ENCODE data around the gene ATP6V0E2.

Gene ATP6V0E2

GRCh38 chr7:149838992-149839408 lies 34.8 kb upstream of the ATP6V0E2 start:
- DNase-seq (ENCODE audit: low read depth in 3 of 3): no peak

DNA sequence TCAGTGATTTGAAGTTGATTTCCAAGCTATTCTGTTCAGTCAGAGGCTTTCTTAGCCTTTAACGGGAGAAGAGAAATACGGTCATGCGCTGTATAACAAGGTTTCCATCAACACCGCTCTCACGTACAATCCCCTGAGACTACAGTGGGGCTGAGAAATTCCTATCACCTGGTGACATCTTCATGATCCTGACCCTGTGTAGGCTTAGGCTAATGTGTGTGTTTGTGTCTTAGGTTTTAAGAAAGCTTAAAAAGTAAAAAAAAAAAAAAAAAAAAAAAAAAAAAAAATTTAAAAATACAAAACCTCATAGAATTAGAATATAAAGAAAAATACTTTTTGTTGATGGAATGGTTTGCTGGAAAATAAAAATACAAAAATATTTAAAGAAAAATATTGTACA lies 33.8 kb upstream of the ATP6V0E2 start:
- DNase-seq (ENCODE audit: low read depth in 3 of 3): no peak

DNA sequence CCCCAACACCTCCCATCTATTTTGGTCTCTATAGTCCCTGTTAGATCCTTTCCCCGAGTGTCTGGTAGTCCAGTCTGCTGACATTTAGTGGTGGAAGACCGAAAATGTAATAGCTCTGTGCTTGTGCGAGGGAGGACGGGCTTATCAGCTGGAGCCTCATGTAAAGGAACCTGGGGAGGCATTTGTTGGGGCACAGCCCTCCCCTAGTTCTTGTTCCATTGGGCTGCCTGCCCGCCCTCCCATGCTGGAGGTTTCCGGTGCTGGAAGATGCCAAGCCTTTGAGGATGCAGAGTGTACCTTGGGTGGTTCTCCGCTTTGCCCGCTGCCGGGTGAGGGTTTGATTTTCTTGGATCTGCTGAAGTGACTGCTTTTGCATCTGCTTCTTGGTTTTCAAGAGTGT lies 30.2 kb upstream of the ATP6V0E2 start:
- DNase-seq (ENCODE audit: low read depth in 3 of 3): no peak

- DNase-seq (ENCODE audit: low read depth in 3 of 3): no peak
Observed at GRCh38 chr7:149844445-149844844, 29.3 kb upstream of the ATP6V0E2 start.

DNA sequence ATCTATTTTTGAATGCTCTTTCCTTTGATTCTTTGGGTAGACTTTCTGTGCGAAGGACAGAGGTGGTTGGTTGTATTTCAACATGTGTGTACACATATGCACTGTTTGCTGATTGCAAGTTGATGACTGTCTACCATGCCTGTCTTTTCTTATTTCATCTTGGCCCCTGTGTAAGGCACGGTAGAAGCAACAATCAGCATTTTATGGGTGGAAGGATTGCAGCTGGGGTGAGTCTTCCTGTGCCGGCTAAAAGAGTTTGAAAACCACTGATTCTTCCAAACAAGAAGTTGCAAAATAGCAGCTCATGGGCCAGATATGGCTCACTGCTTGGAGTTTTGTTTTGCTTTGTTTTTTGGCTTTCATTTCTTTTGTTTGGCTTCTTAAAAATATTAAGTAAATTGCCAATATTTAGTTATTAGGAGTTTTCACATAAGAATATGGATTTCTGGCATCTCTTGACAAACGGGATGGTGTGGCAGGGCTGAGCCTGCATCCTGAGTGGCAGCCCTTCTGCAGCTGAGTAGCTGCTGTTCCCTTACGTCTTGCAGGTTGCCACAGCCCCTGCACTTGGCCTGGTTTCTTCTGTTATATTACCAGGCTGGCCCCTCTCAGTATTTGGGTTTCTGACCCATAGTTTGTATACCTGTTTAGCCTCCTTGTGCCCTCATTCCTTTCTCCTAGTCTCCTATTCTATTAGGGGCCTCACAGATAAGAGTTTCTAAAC lies 28.4 kb upstream of the ATP6V0E2 start:
- no peak for DNase-seq (ENCODE audit: low read depth in 3 of 3)

DNA sequence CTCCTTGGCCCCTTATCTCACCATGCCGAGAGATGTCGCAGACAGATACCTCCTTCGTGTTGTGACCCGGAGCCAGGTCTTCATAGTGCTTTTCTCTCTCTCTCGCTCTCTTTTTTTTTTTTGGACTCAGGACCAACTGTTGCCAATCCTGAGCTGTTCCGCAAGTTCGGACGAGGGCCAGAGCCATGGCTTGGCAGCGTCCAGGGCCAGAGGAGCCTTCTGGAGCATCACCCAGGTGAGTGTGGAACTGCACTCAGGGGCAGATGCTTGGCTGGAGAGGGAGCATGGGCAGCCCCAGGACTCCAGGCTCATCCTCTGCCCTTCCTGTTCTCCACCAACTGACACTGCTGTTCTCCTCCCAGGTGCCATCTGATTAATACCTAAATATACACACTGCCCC lies 27.7 kb upstream of the ATP6V0E2 start:
- no peak for DNase-seq (ENCODE audit: low read depth in 3 of 3)

GRCh38 chr7:149846436-149847046 lies 27.2 kb upstream of the ATP6V0E2 start:
- DNase-seq (ENCODE audit: low read depth in 3 of 3): no peak

- no peak for DNase-seq (ENCODE audit: low read depth in 3 of 3)
Observed at GRCh38 chr7:149849174-149849573, 24.6 kb upstream of the ATP6V0E2 start.

DNA sequence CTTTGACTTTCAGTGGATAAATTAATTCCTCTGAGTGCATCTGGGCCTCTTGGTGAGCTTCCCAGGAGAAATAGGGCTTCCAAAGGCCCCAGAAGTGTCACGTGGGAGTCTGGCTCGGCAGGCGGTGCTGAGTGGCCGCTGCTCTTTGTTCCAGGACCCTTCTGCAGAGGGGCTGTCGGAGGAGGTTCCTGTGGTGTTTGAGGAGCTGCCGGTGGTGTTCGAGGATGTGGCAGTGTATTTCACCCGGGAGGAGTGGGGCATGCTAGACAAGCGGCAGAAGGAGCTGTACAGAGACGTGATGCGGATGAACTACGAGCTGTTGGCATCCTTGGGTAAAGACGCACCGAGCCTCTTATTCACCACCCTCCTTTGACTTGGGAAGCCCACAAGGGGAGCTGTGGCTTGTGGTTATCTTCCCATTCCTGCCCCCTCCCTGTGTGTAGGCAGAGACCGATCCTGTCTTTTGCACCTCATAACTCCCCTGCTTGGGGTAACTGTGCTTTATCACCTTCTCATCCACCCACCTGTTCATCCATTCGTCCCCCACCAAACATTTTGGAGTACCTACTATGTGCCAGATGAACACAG lies 23.7 kb upstream of the ATP6V0E2 start:
- DNase-seq (ENCODE audit: low read depth in 3 of 3): no peak

GRCh38 chr7:149850716-149851115 lies 23.1 kb upstream of the ATP6V0E2 start:
- no peak for DNase-seq (ENCODE audit: low read depth in 3 of 3)

GRCh38 chr7:149851449-149851848 lies 22.3 kb upstream of the ATP6V0E2 start:
- DNase-seq (ENCODE audit: low read depth in 3 of 3): no peak

DNA sequence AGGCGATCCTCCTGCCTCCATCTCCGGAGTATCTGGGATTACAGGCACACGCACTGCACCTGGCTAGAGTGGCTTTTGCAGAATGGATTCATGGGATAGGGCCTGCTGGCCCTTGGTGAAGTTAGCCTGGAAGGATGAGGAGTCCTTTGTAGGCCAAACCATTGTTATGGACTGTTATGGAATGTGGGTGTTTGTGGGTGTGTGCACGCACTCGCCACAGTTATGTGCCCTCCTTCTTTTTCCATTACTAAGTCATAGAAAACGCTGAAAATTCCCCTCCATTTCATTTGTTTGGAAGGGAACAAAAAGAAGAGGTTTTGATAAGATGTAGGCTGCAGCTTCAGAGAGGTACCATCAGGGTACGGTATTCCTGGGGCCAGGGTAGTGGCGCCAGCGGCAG lies 20.6 kb upstream of the ATP6V0E2 start:
- no peak for DNase-seq (ENCODE audit: low read depth in 3 of 3)

- no peak for DNase-seq (ENCODE audit: low read depth in 3 of 3)
Observed at GRCh38 chr7:149854611-149855360, 19.0 kb upstream of the ATP6V0E2 start.

- DNase-seq (ENCODE audit: low read depth in 3 of 3): no peak
Observed at GRCh38 chr7:149855361-149856305, 18.1 kb upstream of the ATP6V0E2 start.

GRCh38 chr7:149856583-149856982 lies 17.2 kb upstream of the ATP6V0E2 start:
- no peak for DNase-seq (ENCODE audit: low read depth in 3 of 3)

- no peak for DNase-seq (ENCODE audit: low read depth in 3 of 3)
Observed at GRCh38 chr7:149859369-149859768, 14.4 kb upstream of the ATP6V0E2 start.

- DNase-seq (ENCODE audit: low read depth in 3 of 3): no peak
Observed at GRCh38 chr7:149859876-149860275, 13.9 kb upstream of the ATP6V0E2 start.

DNA sequence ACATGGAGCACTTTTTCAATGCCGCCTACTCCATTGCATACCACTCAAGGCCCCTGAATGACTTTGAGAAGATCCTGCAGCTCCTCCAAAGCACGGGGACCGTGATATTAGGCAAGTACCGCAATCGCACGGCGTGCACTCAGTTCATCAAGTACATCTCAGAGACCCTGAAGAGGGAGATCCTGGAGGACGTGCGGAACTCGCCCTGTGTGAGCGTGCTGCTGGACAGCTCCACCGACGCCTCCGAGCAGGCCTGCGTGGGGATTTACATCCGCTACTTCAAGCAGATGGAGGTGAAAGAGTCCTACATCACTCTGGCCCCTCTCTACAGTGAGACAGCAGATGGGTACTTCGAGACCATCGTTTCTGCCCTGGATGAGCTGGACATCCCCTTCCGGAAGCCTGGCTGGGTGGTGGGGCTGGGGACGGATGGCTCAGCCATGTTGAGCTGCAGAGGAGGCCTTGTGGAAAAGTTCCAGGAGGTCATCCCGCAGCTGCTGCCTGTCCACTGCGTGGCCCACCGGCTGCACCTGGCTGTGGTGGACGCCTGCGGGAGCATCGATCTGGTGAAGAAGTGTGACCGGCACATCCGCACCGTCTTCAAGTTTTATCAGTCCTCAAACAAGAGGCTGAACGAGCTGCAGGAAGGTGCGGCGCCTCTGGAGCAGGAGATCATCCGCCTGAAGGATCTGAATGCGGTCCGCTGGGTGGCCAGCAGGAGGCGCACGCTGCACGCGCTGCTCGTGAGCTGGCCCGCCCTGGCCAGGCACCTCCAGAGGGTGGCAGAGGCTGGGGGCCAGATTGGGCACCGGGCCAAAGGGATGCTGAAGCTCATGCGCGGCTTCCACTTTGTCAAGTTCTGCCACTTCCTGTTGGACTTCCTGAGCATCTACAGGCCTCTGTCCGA lies 12.7 kb upstream of the ATP6V0E2 start:
- DNase-seq (ENCODE audit: low read depth in 3 of 3): no peak

DNA sequence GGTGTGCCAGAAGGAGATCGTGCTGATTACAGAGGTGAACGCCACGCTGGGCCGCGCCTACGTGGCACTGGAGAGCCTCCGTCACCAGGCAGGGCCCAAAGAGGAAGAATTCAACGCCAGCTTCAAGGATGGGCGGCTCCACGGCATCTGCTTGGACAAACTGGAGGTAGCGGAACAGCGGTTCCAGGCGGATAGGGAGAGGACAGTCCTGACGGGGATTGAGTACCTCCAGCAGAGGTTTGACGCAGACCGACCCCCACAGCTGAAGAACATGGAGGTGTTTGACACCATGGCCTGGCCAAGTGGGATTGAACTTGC lies 12.1 kb upstream of the ATP6V0E2 start:
- no peak for DNase-seq (ENCODE audit: low read depth in 3 of 3)

DNA sequence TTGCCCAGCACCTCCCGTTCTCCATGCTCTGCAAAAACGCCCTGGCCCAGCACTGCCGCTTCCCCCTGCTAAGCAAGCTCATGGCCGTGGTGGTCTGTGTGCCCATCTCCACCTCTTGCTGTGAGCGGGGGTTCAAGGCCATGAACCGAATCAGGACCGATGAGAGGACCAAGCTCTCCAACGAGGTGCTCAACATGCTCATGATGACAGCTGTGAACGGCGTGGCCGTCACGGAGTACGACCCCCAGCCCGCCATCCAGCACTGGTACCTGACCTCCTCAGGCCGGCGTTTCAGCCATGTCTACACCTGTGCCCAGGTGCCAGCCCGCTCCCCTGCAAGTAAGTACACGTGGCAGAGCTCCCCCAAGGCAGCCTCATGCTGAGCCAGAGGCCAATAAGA lies 11.6 kb upstream of the ATP6V0E2 start:
- no peak for DNase-seq (ENCODE audit: low read depth in 3 of 3)

DNA sequence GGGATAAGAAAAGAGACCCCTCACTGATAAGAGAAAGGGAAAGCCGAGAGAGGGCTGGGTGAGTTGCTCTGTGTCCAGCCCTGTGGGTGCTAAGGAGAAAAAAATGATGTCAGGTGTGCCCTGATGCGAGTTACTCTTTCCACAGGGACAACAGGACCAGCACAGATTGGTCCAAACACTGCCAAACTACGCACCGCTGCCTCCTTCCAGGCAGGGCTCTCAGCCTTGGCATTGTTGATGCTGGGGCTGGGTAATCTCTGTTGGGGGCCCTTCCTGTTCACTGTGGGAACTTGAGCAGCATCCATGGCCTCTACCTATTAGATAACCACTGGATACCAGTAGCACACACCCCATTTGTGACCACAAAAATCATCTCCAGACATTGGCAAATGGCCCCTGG lies 10.3 kb upstream of the ATP6V0E2 start:
- no peak for DNase-seq (ENCODE audit: low read depth in 3 of 3)

All from stimulated activated CD4-positive, alpha-beta T cell treated with anti-CD3 and anti-CD28 coated beads, TNF-alpha, amount 100 ng/mL, for 4 hours (primary cell).